Fibroblast of villous mesenchyme (primary cell): ENCODE measurements around the gene DNAI2. TPM values are rescaled to one million over a fixed set of nuclear protein-coding genes. Genes with fewer than 3 reads are reported as not detected.

Source experiments
- DNase-seq: peaks from one replicate; pipeline ENCODE4 v3.0.0-alpha.2; 2010; ENCODE audit warnings: low read depth
- H3K4me3 ChIP-seq: 2 replicates; pipeline ENCODE4 v1.5.1; 2011; ENCODE audit warnings: low read depth, mild to moderate bottlenecking, low read length
- CTCF ChIP-seq: IDR thresholded peaks from 2 replicates; pipeline ENCODE4 v1.5.1; 2012; ENCODE audit warnings: low read depth, mild to moderate bottlenecking, low read length; ENCODE audit not compliant: insufficient read depth
- total RNA-seq: library from RNA; depleted of rRNA; stranded (reverse); fragments of >200 nt; gene quantifications from 2 replicates; pipeline ENCODE4 v1.2.3, GENCODE V29; 2012

The DNAI2 gene
- total RNA-seq, 1 donor: not detected

- no peak for DNase-seq
- TF ChIP-seq CTCF: no peak
- H3K4me3 ChIP-seq: no peak overlapping the region
Observed at GRCh38 chr17:74239172-74239571, 34.9 kb upstream of the DNAI2 start.

GRCh38 chr17:74240618-74241205 lies 33.3 kb upstream of the DNAI2 start:
- no peak for DNase-seq
- H3K4me3 ChIP-seq: no peak overlapping the region
- TF ChIP-seq CTCF: no peak

DNA sequence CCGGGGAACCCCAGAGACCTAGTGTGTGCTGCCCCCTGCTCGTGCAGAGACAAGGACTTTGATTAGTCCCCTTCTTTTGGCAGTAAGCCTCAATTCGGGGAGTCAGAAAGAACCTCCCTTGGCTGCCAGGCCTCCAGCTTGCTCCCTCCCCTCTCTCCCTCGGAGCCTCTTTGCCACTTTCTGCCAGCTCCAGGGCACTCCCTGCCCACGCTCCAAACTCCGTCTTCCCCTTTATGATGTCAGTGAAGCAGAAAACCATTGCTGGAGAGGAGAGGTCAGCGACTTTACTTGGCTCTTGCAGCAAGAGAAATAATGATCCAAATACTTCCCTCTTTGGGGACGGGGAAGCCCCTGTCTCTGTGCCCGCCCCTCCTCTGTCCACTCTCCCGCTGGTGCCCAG lies 32.6 kb upstream of the DNAI2 start:
- TF ChIP-seq CTCF: no peak
- no peak overlapping the region for H3K4me3 ChIP-seq
- no peak for DNase-seq

- no peak overlapping the region for H3K4me3 ChIP-seq
- no peak for TF ChIP-seq CTCF
- no peak for DNase-seq
Observed at GRCh38 chr17:74241847-74242246, 32.2 kb upstream of the DNAI2 start.

GRCh38 chr17:74243013-74243755 lies 30.9 kb upstream of the DNAI2 start:
- DNase-seq: no peak
- no peak for TF ChIP-seq CTCF

GRCh38 chr17:74244128-74244527 lies 29.9 kb upstream of the DNAI2 start:
- H3K4me3 ChIP-seq: no peak overlapping the region
- DNase-seq: no peak
- TF ChIP-seq CTCF: no peak

More at GRCh38 chr17:74243013-74243755, 30.9 kb upstream of the DNAI2 start:
- H3K4me3 ChIP-seq: no peak overlapping the region

DNA sequence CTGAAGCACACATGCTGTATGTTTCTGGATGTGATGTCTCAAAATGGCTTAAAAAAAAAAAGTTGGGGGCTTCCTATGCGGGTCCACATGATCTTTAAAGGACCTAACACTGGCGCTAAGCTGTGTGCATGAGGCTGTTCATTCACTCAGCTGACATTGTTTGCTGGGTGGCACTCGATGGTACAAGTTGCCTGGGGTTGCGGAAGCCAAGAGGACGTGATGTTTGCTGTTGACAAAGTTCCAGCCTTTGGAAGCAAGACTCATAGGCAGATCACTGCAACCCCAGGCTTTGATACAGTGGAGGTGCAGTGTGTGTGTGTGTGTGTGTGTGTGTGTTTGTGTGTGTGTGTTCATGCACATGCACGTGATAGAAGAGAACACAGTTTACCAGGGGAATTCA lies 29.5 kb upstream of the DNAI2 start:
- no peak for TF ChIP-seq CTCF
- no peak for DNase-seq
- H3K4me3 ChIP-seq: no peak overlapping the region
